ENCODE results near the gene KAT2B.
"Not testable (repeated sequence)": the region's sequence is repeated elsewhere in the genome, so short reads cannot be mapped to it uniquely, and the experiment has no call there.

KAT2B gene

GRCh38 chr3:20042331-20042730 lies 2.1 kb downstream of the KAT2B start:
- DNase-seq: no peak

GRCh38 chr3:20043396-20043795 lies 3.1 kb downstream of the KAT2B start:
- DNase-seq: no peak

GRCh38 chr3:20043825-20044224 lies 3.6 kb downstream of the KAT2B start:
- DNase-seq: no peak

- not testable (repeated sequence) for DNase-seq
Measured at GRCh38 chr3:20045141-20045540, 4.9 kb downstream of the KAT2B start.

GRCh38 chr3:20046556-20046955 lies 6.3 kb downstream of the KAT2B start:
- no peak for DNase-seq

GRCh38 chr3:20047341-20047779 lies 7.1 kb downstream of the KAT2B start:
- no peak for DNase-seq

- no peak for DNase-seq
Measured at GRCh38 chr3:20047976-20048883, 8.0 kb downstream of the KAT2B start.

- no peak for DNase-seq
Measured at GRCh38 chr3:20051123-20051806, 11.0 kb downstream of the KAT2B start.

- no peak for DNase-seq
Measured at GRCh38 chr3:20052851-20053250, 12.6 kb downstream of the KAT2B start.

GRCh38 chr3:20054549-20054987 lies 14.3 kb downstream of the KAT2B start:
- DNase-seq: peak; percentile 42

- peak; percentile 66 for DNase-seq
Measured at GRCh38 chr3:20055020-20055775, 15.0 kb downstream of the KAT2B start.

GRCh38 chr3:20055842-20056241 lies 15.6 kb downstream of the KAT2B start:
- no peak for DNase-seq

GRCh38 chr3:20056725-20057611 lies 16.7 kb downstream of the KAT2B start:
- no peak for DNase-seq

- DNase-seq: no peak
Measured at GRCh38 chr3:20057612-20058180, 17.4 kb downstream of the KAT2B start.

GRCh38 chr3:20059929-20060328 lies 19.7 kb downstream of the KAT2B start:
- DNase-seq: no peak

- no peak for DNase-seq
Measured at GRCh38 chr3:20060974-20061685, 20.9 kb downstream of the KAT2B start.

- no peak for DNase-seq
Measured at GRCh38 chr3:20062996-20063395, 22.8 kb downstream of the KAT2B start.

- DNase-seq: no peak
Measured at GRCh38 chr3:20064387-20064786, 24.1 kb downstream of the KAT2B start.

- peak; percentile 4 for DNase-seq
Measured at GRCh38 chr3:20064796-20065564, 24.7 kb downstream of the KAT2B start.

- no peak for DNase-seq
Measured at GRCh38 chr3:20066079-20066478, 25.8 kb downstream of the KAT2B start.
